Fibroblast of skin of right biceps (primary cell): Measurements from ENCODE around the gene MUSK.

ENCODE experiments used
- DNase-seq: peaks from one replicate; pipeline ENCODE4 v3.0.0-alpha.2; 2013

Gene MUSK

GRCh38 chr9:110668570-110669167 lies at the start of gene MUSK:
TSS of gene MUSK (plus strand) at chr9:110668791. CDS start at chr9:110668905, 114 bp downstream.
- no peak for DNase-seq

GRCh38 chr9:110619831-110620230 lies 48.8 kb upstream of the MUSK start:
- peak; percentile 84 for DNase-seq

GRCh38 chr9:110620726-110621125 lies 47.9 kb upstream of the MUSK start:
- no peak for DNase-seq

GRCh38 chr9:110622368-110622767 lies 46.2 kb upstream of the MUSK start:
- no peak for DNase-seq

GRCh38 chr9:110623462-110624025 lies 45.0 kb upstream of the MUSK start:
- DNase-seq, result peak; percentile 55

- DNase-seq, result peak; percentile 87
Measured at GRCh38 chr9:110626101-110626829, 42.3 kb upstream of the MUSK start.

- no peak for DNase-seq
Measured at GRCh38 chr9:110635589-110635988, 33.0 kb upstream of the MUSK start.

- DNase-seq, result peak; percentile 41
Measured at GRCh38 chr9:110638381-110638954, 30.1 kb upstream of the MUSK start.

GRCh38 chr9:110640736-110641135 lies 27.9 kb upstream of the MUSK start:
- DNase-seq, result peak; percentile 25

- peak; percentile 72 for DNase-seq
Measured at GRCh38 chr9:110641293-110641692, 27.3 kb upstream of the MUSK start.

GRCh38 chr9:110648696-110649095 lies 19.9 kb upstream of the MUSK start:
- DNase-seq, result no peak

- peak; percentile 75 for DNase-seq
Measured at GRCh38 chr9:110650261-110650660, 18.3 kb upstream of the MUSK start.

- DNase-seq, result peak; percentile 96
Measured at GRCh38 chr9:110650991-110651411, 17.6 kb upstream of the MUSK start.

GRCh38 chr9:110655754-110656641 lies 12.6 kb upstream of the MUSK start:
- peak; percentile 59 for DNase-seq

- peak; percentile 73 for DNase-seq
Measured at GRCh38 chr9:110659891-110660541, 8.6 kb upstream of the MUSK start.

- DNase-seq, result no peak
Measured at GRCh38 chr9:110669433-110669832, 842 bp downstream of the MUSK start.

- DNase-seq, result no peak
Measured at GRCh38 chr9:110671849-110672248, 3.3 kb downstream of the MUSK start.

- no peak for DNase-seq
Measured at GRCh38 chr9:110672873-110673510, 4.4 kb downstream of the MUSK start.

- DNase-seq, result no peak
Measured at GRCh38 chr9:110687497-110687896, 18.9 kb downstream of the MUSK start.

- no peak for DNase-seq
Measured at GRCh38 chr9:110688329-110688728, 19.7 kb downstream of the MUSK start.

GRCh38 chr9:110691002-110691549 lies 22.5 kb downstream of the MUSK start:
- peak; percentile 55 for DNase-seq
